ENCODE results near the gene CCL17. TPM values are rescaled to one million over a fixed set of nuclear protein-coding genes. Genes with fewer than 3 reads are reported as not detected.
A peak's percentile ranks its signal among the peaks of the same experiment; 100 is the strongest.

CCL17 gene
- 1 to 10 TPM in 1 of 2 donors, under 1 TPM in 1; 0.65 to 7.8 TPM for total RNA-seq

GRCh38 chr16:57403965-57404817 lies at the start of gene CCL17:
Gene CCL17, plus strand, starts transcription at chr16:57404767. Its CDS starts 9,166 bp downstream, at chr16:57413933.
- no peak for ATAC-seq (replicated peaks)
- no peak within 1 kb of the TSS for H3K4me3 Mint-ChIP-seq

GRCh38 chr16:57355898-57356414 lies 48.6 kb upstream of the CCL17 start:
- no peak for ATAC-seq (replicated peaks)
- Mint-ChIP-seq H3K4me1 (no peaks in the 10 kb centered on the region), H3K27me3 (no peaks in the 10 kb centered on the region), H3K9me3 (no peaks in the 10 kb centered on the region), H3K27ac (no peak overlapping the region), H3K36me3 (ENCODE audit: low read depth) (no peaks in the 10 kb centered on the region), H3K4me3 (no peak overlapping the region)

More at GRCh38 chr16:57403965-57404817, at the start of gene CCL17:
- no peaks in the 10 kb centered on the region for H3K9me3 Mint-ChIP-seq
- no peak within 1 kb of the TSS for H3K27ac Mint-ChIP-seq
- peaks cover 2% of the 10 kb centered on the region for H3K27me3 Mint-ChIP-seq
- no peaks in the 10 kb centered on the region for H3K4me1 Mint-ChIP-seq
- H3K36me3 Mint-ChIP-seq (ENCODE audit: low read depth): no peaks in the 10 kb centered on the region

GRCh38 chr16:57356547-57356946 lies 48.0 kb upstream of the CCL17 start:
- Mint-ChIP-seq H3K27ac (no peak overlapping the region), H3K4me1 (no peaks in the 10 kb centered on the region), H3K27me3 (no peaks in the 10 kb centered on the region), H3K9me3 (no peaks in the 10 kb centered on the region), H3K36me3 (ENCODE audit: low read depth) (no peaks in the 10 kb centered on the region), H3K4me3 (no peak overlapping the region)
- no peak for ATAC-seq (replicated peaks)

GRCh38 chr16:57357330-57358085 lies 47.1 kb upstream of the CCL17 start:
- peak overlapping the region; percentile 39 for H3K27ac Mint-ChIP-seq

GRCh38 chr16:57358086-57358420 lies 46.5 kb upstream of the CCL17 start:
- no peaks in the 10 kb centered on the region for H3K36me3 Mint-ChIP-seq (ENCODE audit: low read depth)
- no peaks in the 10 kb centered on the region for H3K9me3 Mint-ChIP-seq
- ATAC-seq (replicated peaks): no peak
- no peak overlapping the region for H3K4me3 Mint-ChIP-seq
- H3K27me3 Mint-ChIP-seq: no peaks in the 10 kb centered on the region
- H3K4me1 Mint-ChIP-seq: no peaks in the 10 kb centered on the region
- H3K27ac Mint-ChIP-seq: peak overlapping the region; percentile 39

More at GRCh38 chr16:57357330-57358085, 47.1 kb upstream of the CCL17 start:
- Mint-ChIP-seq H3K4me3 (no peak overlapping the region), H3K9me3 (no peaks in the 10 kb centered on the region), H3K4me1 (no peaks in the 10 kb centered on the region), H3K36me3 (ENCODE audit: low read depth) (no peaks in the 10 kb centered on the region), H3K27me3 (no peaks in the 10 kb centered on the region)
- peak; percentile 26 for ATAC-seq (replicated peaks)

GRCh38 chr16:57358527-57359095 lies 46.0 kb upstream of the CCL17 start, which contains the start of gene CCL22:
Gene CCL22, plus strand, starts transcription at chr16:57358783. Its CDS starts 34 bp downstream, at chr16:57358817.
- Mint-ChIP-seq H3K4me1 (no peaks in the 10 kb centered on the region), H3K36me3 (ENCODE audit: low read depth) (no peaks in the 10 kb centered on the region), H3K4me3 (no peak within 1 kb of the TSS), H3K27ac (peak within 1 kb of the TSS; percentile 39), H3K9me3 (no peaks in the 10 kb centered on the region), H3K27me3 (peaks cover 1% of the 10 kb centered on the region)
- ATAC-seq (replicated peaks): peak; percentile 70

- no peaks in the 10 kb centered on the region for H3K36me3 Mint-ChIP-seq (ENCODE audit: low read depth)
- H3K4me1 Mint-ChIP-seq: no peaks in the 10 kb centered on the region
- no peak overlapping the region for H3K27ac Mint-ChIP-seq
- H3K4me3 Mint-ChIP-seq: no peak overlapping the region
- no peak for ATAC-seq (replicated peaks)
- H3K27me3 Mint-ChIP-seq: peaks cover 12% of the 10 kb centered on the region
- no peaks in the 10 kb centered on the region for H3K9me3 Mint-ChIP-seq
Measured at GRCh38 chr16:57360321-57360935, 44.1 kb upstream of the CCL17 start.

GRCh38 chr16:57361404-57361803 lies 43.2 kb upstream of the CCL17 start:
- ATAC-seq (replicated peaks): no peak
- no peaks in the 10 kb centered on the region for H3K4me1 Mint-ChIP-seq
- H3K27me3 Mint-ChIP-seq: peaks cover 12% of the 10 kb centered on the region
- H3K36me3 Mint-ChIP-seq (ENCODE audit: low read depth): no peaks in the 10 kb centered on the region
- H3K4me3 Mint-ChIP-seq: no peak overlapping the region
- no peak overlapping the region for H3K27ac Mint-ChIP-seq
- no peaks in the 10 kb centered on the region for H3K9me3 Mint-ChIP-seq

GRCh38 chr16:57364143-57364542 lies 40.4 kb upstream of the CCL17 start:
- no peaks in the 10 kb centered on the region for H3K36me3 Mint-ChIP-seq (ENCODE audit: low read depth)
- H3K27me3 Mint-ChIP-seq: peaks cover 21% of the 10 kb centered on the region
- H3K9me3 Mint-ChIP-seq: no peaks in the 10 kb centered on the region
- ATAC-seq (replicated peaks): no peak
- H3K4me1 Mint-ChIP-seq: peaks cover 6% of the 10 kb centered on the region
- H3K27ac Mint-ChIP-seq: no peak overlapping the region
- no peak overlapping the region for H3K4me3 Mint-ChIP-seq

- no peaks in the 10 kb centered on the region for H3K9me3 Mint-ChIP-seq
Measured at GRCh38 chr16:57366544-57367040, 38.0 kb upstream of the CCL17 start.

GRCh38 chr16:57367116-57367752 lies 37.3 kb upstream of the CCL17 start:
- ATAC-seq (replicated peaks): no peak
- Mint-ChIP-seq H3K4me1 (peaks cover 6% of the 10 kb centered on the region), H3K27me3 (peaks cover 25% of the 10 kb centered on the region), H3K9me3 (no peaks in the 10 kb centered on the region), H3K36me3 (ENCODE audit: low read depth) (no peaks in the 10 kb centered on the region), H3K4me3 (no peak overlapping the region), H3K27ac (peak overlapping the region; percentile 84)

More at GRCh38 chr16:57366544-57367040, 38.0 kb upstream of the CCL17 start:
- H3K27me3 Mint-ChIP-seq: peaks cover 25% of the 10 kb centered on the region
- peaks cover 6% of the 10 kb centered on the region for H3K4me1 Mint-ChIP-seq
- no peak overlapping the region for H3K4me3 Mint-ChIP-seq
- no peak for ATAC-seq (replicated peaks)
- H3K27ac Mint-ChIP-seq: peak overlapping the region; percentile 84
- H3K36me3 Mint-ChIP-seq (ENCODE audit: low read depth): no peaks in the 10 kb centered on the region

- peaks cover 13% of the 10 kb centered on the region for H3K27me3 Mint-ChIP-seq
- H3K4me3 Mint-ChIP-seq: no peak overlapping the region
- no peaks in the 10 kb centered on the region for H3K9me3 Mint-ChIP-seq
Measured at GRCh38 chr16:57371494-57372371, 32.8 kb upstream of the CCL17 start.

More at GRCh38 chr16:57371494-57372371, 32.8 kb upstream of the CCL17 start:
- Mint-ChIP-seq H3K36me3 (ENCODE audit: low read depth) (no peaks in the 10 kb centered on the region), H3K27ac (no peak overlapping the region), H3K4me1 (peaks cover 6% of the 10 kb centered on the region)
- ATAC-seq (replicated peaks): no peak

All from activated T-helper 17 cell treated with anti-CD3 and anti-CD28 coated beads, Interleukin-2, amount 50 U/mL, for 72 hours (primary cell).